Cardiac fibroblast (primary cell): ENCODE measurements around the gene CKAP2L.

Experiments
- DNase-seq, 2 donors: peaks; one replicate each; pipeline versions ENCODE4 v3.0.0 to v3.0.0-alpha.2; 2010; ENCODE audit warnings: low read depth in 2 of 2
- H3K4me3 ChIP-seq, 2 donors: replicated peaks in 1 of 2; 1 replicate in 1 of 2; 2 replicates in 1 of 2; pipeline ENCODE4 v1.5.1; 2011; ENCODE audit warnings: low read depth in 2 of 2, low read length in 2 of 2, mild to moderate bottlenecking in 2 of 2, moderate library complexity in 1 of 2
- TF ChIP-seq, protein P1 (sequence below): IDR thresholded peaks from one replicate; pipeline ENCODE4 v1.5.1; 2011; ENCODE audit warnings: low read depth, mild to moderate bottlenecking, low read length, inconsistent platforms

Gene CKAP2L

DNA sequence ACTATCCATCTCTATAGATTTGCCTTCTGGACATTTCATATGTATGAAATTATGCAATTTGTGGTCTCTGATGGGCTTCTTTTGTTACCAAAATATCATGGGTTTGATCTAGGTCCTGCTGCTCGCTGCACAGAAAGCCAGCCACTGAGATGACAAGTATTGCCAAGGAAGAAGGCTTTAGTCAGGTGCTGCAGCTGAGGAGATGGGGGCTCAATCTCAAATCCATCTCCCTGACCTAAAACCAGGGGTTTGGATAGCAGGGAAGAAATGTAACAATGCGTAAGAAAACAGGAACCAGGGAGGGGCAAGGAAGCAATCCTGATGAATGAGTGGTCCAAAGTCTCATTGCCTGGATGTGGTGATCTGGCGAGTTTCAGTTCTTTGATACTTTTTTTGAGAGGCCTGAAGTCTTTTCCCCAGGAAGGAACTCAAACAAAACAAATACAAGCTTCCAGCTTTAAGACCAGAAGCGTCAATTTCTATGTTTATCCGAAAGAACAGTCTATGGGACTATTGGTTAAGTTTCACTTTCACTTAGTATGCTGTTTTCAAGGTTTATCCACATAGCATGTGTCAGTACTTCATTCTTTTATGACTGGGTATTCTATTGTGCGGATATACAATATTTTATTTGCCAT, 3.4 kb upstream of the CKAP2L start:
- DNase-seq, result peak in 1 of 2 donors; percentile 65
- no peak overlapping the region for H3K4me3 ChIP-seq
- TF ChIP-seq, protein P1, sequence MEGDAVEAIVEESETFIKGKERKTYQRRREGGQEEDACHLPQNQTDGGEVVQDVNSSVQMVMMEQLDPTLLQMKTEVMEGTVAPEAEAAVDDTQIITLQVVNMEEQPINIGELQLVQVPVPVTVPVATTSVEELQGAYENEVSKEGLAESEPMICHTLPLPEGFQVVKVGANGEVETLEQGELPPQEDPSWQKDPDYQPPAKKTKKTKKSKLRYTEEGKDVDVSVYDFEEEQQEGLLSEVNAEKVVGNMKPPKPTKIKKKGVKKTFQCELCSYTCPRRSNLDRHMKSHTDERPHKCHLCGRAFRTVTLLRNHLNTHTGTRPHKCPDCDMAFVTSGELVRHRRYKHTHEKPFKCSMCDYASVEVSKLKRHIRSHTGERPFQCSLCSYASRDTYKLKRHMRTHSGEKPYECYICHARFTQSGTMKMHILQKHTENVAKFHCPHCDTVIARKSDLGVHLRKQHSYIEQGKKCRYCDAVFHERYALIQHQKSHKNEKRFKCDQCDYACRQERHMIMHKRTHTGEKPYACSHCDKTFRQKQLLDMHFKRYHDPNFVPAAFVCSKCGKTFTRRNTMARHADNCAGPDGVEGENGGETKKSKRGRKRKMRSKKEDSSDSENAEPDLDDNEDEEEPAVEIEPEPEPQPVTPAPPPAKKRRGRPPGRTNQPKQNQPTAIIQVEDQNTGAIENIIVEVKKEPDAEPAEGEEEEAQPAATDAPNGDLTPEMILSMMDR, result no peak

- DNase-seq, result no peak
- TF ChIP-seq, protein P1, result no peak
- H3K4me3 ChIP-seq, result peak overlapping the region in 1 of 2 donors; percentile 79
Observed at GRCh38 chr2:112765251-112765650, 842 bp upstream of the CKAP2L start.

GRCh38 chr2:112762276-112762675, 2.1 kb downstream of the CKAP2L start:
- H3K4me3 ChIP-seq, result no peak overlapping the region
- DNase-seq, result no peak
- TF ChIP-seq, protein P1, result no peak

DNA sequence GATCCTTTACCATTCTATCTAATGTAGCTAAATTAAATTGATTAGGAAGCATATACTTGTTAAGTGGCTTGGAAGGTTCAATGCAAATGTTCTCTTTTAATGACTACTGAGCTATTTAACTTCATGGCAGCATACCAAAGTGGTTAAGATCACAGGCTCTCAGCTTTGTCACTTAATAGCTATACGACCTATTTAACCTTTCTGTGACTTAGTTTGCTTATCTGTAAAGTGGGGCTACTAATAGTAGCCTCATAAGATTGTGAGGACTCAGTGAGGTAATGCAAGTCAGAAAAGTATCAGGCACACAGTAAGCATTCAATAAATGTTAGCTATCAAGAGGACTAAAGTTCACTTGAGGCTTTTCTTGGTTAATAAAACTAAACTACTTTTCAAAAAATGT, 4.3 kb downstream of the CKAP2L start:
- TF ChIP-seq, protein P1, result no peak
- no peak for DNase-seq
- H3K4me3 ChIP-seq, result no peak overlapping the region

DNA sequence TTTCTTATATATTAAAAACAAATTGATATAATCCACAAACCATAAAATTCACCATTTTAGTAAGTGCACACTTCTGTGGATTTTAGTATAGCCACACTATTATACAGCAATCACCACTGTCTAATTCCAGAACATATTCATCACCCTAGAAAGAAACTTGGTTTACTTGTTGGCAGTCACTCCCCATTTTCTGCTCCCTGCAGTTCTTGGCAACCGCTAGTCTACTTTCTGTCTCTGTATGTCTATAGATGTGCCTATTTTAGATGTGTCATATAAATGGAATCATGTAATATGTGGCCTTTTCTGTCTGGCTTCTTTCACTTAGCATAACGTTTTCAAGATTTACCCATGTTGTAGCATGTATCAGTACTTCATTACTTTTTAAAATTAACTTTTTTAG, 5.7 kb downstream of the CKAP2L start:
- TF ChIP-seq, protein P1, result no peak
- DNase-seq, result peak in 1 of 2 donors; percentile 45
- H3K4me3 ChIP-seq, result no peak overlapping the region

GRCh38 chr2:112757265-112757664, 7.1 kb downstream of the CKAP2L start:
- TF ChIP-seq, protein P1, result no peak
- DNase-seq, result peak in 1 of 2 donors; percentile 60
- no peak overlapping the region for H3K4me3 ChIP-seq

GRCh38 chr2:112756207-112756606, 8.2 kb downstream of the CKAP2L start:
- no peak for DNase-seq
- TF ChIP-seq, protein P1, result no peak
- H3K4me3 ChIP-seq, result no peak overlapping the region
